Measurements from ENCODE around the gene TBC1D10A.

TBC1D10A gene

DNA sequence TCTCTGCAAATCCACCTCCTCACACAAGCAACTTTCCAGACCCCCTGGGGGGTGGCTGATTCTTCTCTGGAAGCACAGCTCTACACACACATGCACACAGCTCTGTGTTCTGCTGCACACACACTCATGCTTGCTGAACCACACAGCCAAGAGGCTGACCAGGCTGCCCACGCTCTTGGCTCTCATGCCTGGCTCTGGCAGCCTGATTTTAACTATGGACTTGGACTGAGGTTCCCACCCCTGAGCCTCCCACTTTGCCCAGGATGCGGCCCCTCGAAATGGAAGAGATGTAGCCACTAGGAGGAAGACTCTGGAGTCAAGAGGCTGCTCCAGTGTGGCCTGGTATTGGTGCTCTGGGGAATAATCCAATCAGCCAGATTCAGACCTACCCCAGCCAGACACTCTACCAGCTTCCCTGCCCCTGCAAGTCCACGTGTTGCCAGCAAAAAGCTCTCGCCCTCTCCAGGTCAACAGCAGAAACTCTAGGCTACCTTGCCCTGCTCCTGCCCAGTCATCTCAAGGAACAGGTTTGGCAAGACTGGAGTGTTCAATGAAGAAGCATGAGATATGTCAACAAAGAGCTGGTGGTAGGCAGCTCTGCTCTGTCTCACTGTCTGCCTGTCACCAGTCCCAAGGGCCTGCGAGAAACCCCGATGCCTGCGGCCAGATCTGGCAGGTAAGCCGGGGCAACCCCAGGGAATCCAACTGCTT is 28.6 kb downstream of the TBC1D10A start:
- no peak for DNase-seq

DNA sequence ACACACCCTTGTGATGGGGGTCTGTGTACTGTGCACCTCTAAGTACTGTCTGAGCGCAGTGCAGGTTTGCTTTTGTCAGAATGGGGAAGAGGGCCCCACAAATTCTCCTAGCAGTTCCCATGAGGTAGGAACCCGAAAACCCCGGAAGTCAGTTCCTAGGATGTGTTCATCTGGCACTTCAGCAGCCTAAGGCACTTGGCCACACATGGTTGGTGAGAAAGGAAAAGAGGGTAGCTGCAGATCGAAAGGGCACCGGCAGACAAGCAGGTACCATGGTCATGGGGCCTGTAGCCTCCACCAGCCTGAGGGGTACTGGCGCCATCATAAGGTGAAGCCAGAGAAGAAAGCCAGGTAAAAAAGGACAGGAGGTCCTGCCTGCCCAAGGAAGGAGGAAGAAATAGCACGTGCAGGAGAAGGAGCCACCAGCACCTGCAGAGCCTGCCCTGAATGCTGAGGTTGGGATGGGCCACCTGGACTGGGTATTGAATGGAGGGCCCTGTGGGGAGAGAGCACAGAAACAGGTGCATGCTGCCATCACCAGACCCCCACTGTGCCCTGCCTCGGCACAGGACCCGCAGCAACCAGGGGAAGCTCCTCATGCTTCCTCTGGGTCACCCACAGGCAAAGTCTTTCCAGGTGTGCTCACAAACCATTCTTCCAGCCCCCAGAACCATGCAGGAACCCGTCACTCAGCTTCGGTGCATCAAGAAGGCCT is 29.3 kb downstream of the TBC1D10A start:
- DNase-seq, result no peak

DNA sequence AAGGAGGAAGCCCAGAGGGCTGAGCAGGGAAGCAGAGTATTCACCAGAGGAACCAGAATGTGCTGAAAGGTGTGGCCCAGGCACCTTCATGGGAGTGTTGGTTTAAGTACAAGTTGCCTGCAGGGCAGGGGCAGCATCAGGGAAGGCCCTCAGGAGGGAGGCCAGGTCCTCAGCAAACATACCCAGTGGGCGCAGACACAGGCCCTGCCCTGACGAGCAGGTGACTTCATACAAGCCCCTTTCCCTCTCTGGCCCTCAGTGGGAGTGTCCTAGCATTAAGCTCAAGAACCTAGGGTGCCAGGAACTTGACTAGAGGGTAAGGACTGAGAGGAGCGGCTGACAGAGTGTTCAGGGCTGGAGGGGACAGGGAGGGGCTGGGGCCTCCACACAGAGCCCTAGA is 29.9 kb downstream of the TBC1D10A start:
- DNase-seq, result no peak

DNA sequence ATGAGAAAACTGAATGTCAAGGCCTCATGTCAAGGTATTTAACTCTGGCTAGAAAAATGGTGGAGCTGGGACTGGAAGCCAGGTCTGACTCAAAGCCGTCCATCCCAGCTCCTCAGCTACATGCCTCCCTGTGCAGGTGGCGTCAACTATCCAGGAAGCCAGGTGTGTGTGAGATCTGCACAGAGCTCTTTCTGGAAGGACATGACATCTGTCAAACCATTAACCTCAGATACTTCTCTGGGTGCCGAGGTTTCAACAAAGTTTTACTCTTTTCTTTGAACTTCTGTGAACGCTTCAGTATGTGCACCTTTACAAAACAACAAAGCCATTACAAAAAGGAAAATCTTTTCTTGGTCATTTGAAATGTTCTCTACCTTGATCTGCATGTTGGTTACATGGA is 30.4 kb downstream of the TBC1D10A start:
- no peak for DNase-seq

DNA sequence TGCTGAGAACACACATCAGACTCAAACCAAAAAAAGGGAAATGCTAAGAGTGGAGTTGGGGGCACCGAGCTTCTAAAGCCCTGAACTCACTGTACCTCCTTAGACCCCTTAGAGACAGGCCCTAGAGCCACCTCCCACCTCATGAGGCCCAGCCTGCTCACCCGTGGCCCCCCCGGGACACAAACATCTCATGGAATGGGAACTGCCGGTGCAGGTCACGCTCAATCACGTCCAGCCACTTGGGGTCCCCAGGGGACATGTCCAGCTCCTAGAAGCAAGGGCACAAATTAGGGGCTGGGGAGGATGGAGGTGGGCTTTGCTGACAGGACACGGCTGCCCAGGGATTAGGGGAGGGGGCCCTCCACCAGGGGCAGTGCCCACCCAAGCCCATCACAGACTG is 31.2 kb downstream of the TBC1D10A start:
- no peak for DNase-seq

DNA sequence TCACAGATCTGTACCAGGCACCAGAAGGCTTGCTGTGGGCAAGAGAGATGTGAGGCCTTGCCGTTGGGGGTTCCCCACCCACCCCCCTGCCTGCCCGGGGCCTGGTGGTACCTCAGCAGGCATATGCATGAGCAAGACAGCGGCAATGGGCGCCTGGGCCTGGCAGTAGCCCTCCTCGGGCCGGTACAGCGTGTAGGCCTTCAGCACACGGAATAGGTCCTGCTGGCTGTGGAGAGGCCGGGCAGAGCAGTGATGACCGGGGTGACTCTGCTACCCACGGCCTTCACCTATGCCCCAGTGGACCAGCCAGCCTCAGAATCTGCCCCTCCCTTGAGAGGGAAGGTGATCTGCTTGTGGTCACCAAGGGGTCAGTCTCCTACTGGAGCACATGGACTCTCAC is 31.9 kb downstream of the TBC1D10A start:
- DNase-seq, result no peak

DNA sequence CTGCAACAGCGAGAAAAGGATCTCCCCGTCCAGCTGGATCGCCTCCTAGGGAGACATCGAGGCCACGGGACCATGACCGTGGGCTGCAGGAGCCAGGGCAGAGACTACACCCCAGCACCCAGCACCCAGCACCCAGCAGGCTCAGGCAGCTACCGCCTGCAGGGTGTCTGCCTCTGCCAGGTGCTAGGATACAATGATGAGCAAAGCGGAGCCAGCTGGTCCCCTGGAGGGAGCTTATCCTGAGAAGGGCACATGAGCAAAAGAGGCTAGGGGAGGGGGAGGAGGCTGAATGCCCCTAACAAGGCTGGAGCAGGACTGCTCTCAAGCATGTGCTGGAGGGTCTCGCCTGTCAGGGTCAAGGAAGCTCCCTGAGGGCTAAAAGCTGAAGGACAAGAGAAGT is 32.7 kb downstream of the TBC1D10A start:
- DNase-seq, result no peak

DNA sequence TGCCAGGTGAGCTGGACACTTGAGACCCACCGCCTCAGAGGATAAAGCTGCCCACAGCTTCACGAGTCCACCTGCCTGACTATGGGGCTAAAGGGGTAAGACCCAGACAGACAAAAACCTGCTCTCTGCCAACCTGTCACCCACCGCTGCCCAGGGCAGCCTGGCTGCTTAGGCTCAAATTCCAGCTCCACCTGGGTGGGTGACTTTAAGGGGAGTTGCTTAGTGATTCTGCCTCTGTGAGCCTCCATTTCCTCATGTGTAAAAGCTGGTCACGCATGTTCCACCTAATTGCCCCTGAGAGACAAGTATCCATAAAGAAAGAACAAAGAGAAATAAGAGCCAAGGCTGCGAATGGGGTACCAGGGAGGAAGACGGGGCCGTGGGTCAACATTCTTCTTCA is 33.7 kb downstream of the TBC1D10A start:
- DNase-seq, result no peak

DNA sequence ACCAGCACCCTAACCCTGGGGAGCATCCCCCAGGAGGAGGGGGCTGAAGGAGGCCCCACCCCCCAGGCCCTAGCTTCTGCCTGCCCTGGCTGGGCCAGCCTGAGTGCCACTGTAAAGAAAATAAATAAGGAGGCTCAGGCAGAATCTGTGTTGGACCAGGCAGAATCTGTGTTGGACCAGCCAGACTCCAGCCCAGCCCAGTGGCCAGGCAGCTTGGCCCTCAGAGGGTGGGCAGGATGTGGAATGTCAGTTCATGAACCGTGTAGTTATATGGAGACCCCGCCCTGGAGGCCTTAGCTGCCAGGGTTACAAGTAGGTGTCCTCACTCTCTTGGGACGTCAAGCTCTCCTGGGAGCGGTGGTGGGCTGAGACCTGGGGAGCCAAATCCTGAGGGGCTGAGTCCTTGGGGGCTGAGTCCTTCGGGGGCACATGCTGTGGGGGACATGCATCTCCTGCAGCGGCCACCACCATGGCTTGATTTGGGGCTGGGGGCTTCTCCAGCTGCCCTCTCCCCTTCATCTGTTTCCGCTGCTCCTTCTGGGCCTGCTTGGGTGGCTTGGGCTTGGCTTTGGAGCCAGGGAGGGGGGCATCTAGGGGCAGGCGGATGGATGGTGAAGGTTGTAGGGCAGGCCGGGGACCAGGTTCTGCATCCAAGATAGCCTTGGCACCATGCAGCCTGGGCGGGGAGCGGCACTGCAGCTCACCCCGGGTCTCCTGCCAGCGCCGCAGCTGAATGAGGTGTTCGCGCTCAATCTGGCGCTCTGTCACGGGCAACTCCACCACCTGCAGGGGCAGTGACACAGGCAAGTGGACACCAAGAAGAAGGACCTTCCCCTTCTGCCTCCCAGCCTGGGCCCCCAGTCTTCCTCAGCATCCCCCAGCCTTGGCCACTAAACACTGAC is 34.4 kb downstream of the TBC1D10A start:
- DNase-seq, result no peak

DNA sequence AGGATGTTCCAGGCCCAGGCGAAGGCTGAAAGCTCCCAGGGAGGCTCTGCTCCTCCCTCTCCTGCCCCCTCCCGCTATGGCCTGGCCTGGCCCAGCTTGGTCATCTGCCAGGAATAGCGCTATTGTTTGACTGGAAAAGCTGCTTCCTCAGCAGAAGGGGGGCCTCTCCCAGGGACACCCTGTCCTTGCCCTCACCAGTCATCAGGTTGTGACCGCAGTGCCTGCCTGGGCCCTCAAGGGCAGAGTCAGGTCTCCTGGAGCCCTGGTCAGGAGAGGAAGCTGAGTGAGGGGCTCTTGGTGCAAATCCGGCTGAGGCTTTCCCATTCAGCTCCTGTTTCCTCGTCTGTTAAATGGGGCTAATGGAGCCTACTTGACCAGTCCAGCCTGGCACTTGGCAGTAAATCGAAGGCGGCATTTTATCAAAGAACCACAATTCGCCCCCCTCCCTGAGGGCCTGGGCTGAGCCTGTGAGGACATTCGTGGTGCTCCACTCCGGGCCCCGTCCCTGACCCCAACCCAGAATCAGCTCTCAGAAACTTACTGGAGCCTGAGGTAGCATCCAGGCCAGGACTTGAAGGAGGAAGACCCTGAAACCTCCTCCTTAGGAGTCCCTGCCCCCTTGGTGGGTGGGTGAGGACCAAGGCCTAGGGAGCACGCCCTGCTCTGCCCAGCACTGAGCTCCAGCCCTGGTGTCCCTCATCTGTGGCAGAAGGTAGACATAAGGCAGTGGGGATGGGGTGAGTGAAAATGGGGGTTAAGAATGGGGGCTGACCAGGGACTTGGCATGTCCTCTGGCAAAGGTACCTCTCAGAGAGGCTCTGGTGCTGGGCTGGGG is 35.5 kb downstream of the TBC1D10A start:
- DNase-seq, result no peak

DNA sequence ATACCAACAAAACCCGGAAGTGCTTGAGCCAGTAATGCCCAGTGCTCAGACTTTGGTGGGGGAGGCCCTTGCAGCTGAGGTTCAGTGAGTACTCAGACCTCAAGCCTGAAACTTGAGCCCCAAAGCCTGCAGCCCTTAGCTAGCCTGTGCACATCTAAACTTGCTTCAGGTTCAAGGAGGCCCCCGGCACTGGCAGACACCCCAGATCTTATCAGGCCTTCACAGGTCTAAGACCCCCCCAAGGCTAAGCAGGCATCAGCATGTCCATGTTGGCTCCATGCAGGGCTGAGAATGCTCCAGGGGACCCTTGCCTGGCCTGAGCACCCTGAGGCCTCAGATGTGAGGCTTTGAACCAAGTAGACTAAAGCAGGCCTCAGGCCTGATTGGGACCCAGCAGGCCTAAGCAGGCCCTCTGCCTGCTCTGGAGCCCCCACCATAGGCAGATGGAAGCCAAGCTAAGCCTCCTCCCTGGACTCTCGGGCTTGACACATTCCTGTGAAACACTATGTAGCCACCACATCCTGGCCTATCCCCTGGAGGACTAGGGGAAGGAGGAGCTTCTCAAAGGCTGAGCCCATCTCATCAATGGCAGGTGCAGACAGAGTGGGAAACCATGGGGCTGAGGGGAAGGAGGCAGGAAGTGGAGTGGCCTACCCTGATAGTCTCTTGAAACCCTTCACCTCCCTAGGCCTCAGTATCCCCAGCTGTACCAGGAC is 36.2 kb downstream of the TBC1D10A start:
- DNase-seq, result peak; percentile 38

DNA sequence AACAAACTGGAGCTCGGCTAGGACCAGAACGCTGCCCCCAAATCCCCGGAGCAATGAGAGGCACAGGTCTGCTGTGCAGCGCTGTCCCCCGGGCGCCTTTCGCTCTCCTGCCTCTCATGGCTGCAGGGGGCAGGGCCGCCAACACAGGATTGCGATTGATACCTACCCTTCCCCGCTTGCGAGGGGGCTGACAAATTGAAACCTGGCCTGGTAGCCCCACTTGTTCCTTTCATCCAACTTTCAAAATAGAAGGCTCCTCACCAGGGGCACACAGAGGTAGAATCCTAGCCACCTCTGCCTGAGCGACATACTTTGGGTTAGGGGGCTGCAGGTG is 36.8 kb downstream of the TBC1D10A start:
- no peak for DNase-seq

DNA sequence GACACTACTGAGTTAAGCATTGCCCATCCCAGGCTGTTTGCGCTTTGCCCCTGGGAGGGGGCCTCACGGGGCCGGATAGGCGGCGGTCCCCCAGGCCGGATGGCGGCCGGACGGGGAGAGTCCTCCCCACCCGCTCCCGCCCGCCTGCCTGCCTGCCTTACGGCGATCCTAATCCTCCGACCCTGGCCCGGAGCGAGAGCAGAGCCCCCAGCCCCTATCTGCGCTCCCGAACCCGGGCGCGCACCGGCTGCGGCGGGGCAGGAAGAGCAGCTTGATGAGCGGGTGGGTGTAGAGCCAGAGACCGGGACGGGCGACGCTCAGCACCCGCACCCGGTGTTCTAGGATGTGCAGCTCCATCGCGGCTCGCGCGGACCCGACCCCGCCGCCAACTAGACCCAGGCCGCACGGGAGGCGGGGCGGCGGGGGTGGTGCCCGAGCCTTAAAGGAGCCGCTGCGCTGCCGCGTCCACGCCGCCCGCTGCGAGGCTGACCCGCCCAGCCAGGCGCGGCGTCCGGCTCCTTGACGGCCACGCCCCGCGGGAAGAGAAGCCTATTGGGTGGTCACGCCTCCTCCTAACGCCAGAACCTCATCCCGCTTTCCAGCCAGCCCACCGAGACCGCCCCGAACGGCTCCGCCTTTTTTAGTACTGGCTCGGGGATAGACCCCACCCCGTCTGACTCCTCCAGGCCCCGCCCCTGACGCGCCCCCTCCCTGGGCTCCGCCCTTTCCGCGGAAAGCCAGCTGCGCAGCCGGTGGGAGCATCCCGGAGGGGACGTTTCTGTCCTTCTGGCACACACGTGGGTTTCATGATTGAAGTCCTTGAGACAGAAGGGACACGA is 37.4 kb downstream of the TBC1D10A start, which contains the start of gene CASTOR1:
TSS of gene CASTOR1 (minus strand) at position 365 of the 839 bp plus-strand sequence. CDS start at position 357, 8 bp downstream.
- peak; percentile 99 for DNase-seq

DNA sequence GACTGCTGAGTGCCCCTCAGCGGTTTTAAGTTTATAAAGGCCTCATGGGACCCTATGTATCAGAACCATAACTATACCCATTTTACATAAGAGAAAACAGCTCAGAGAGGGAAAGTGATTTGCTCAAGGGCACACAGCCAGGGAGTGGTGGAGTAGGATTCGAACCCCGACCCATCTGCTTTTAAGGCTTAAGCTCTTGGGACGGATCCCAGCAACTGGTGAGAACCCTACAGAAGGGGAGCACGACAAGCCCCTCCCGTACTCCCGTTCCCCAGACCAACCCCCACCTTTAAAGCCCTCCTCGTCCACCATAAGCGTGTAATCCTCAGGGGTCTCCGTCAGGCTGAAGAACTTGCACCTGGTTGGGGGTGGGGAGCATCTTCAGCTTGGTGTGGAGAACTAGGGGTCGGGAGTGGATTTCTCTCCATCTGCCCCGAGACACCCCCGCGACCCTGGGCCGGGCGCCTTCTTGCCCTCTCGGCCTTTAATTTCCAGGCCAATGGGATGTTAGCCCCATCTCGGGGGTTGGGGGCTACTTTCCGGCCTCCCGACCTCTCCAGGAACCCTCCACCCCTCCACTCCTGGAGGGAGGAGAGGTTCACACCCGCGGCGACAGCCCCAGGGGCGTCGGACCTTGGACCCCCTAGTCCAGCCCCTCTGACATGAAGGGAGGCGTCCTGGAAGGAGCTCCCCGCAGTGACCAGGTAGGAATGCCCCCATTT is 38.2 kb downstream of the TBC1D10A start:
- no peak for DNase-seq

DNA sequence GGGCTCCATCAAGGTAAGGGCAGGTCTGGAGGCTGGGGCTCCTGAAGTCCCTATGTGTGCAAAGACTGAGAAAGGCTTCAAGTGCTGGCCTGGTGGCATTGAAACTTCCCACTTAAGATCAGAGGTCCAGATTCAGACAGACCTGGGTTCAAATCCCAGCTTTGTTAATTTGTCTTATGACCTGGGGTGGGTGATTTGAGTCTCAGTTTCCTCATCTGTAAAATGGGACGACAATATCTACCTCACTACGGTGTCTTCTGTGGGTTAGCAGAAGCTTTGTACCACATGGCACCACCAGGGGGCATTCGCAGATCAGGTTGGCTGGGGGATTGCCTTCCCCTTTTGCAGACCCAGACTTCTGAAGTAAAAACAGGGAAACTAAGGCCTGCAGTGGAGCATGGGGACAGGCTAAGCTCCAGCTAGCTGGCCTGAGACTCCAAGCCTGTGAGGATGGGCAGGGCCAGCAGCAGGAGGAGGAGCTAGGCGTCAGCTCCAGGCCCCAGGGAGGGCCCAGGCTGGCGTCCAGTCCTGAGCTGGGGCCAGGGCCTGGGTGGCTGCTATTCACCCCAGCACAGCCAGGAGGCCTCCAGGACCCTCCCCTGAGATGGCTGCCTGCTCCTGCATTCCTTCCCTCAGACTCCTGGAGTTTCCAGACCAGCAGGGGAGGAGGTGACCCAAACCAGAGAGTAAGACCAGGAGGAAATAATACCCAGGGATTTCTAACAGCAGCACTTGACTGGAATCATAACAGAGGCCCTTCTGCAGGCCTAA is 38.9 kb downstream of the TBC1D10A start:
- DNase-seq, result peak; percentile 79

DNA sequence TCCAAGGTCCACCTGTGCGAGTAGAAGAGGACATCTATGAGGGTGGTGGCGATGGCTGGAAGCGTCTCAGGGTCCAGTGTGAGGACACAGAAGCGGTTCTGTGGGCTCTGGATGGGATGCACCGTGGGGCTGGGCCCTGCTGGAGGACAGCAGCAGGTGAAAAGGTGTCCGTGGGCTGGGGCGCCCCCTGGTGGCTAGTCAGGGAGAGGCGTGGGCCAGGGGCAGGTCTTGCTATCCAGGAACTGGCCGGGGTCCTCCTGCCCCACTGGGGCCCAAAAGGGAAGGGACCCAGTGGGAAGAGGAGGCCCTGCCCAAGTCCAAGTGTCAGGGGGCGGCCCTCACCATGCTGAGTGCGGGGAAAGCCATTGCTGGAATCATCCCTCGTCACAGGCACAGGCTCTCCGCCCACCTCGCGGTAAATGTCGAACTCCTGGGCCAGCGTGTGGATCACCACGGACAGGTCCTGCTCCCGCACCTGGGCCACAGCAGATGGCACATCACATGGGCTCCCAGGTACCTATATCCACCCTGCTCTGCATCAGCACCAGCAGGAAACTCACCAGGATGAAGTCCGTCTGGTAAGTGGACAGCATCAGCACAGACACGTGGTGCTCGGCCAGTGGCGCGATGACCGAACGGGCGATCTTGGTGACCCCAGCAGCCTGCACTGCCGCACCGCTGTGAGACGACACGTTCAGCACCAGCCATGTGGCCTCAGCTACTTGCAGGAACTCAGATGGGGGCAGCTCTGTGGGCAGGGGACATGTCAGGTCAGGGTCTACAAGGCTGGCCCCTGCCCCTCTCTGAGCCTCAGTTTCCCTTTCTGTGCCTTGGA is 39.7 kb downstream of the TBC1D10A start:
- no peak for DNase-seq

DNA sequence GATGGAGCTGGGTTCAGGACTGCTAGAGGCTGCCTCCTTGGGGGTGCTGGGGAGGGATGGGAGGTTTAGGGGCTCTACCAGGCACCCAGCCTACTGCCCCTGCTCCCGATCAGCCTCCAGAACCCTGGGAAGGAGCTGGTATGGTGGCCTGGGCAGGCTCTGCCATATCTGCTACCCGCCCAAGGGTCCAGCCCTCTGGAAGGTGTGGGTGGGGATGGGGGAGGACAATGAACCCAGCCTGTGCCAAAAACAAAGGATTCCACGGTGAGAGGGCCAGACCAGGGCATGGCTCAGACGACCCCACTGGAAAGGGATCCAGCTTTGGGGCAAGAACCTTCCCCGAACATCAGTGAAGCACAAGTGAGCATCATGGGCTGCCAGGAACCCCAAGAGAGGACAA is 40.4 kb downstream of the TBC1D10A start:
- no peak for DNase-seq

DNA sequence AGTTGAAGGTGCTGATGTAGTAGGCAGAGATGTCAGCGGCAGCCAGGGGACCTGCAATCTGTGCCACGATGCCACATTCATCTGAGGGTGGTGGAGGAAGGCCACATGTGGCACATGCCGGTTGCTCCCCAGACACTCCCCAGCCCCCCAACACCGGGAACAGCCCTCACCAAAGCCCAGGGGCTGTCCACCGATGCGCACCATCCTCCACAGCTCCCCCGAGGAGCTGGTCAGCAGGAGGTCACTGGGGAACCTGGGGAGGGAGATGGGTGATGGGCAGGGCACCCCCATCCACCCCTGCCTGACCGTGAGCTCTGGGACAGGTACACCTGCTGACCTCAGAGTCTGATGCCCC is 40.9 kb downstream of the TBC1D10A start:
- no peak for DNase-seq

Measured in HCEC 1CT (cell line).